H1 (cell line): Measurements from ENCODE around the gene CABP2. TPM values are rescaled to one million over a fixed set of nuclear protein-coding genes. Genes with fewer than 3 reads are reported as not detected.

Experiments
- CTCF ChIA-PET: fragments of 300-600 bp; sonication (Branson Sonifier 250); formaldehyde crosslinking; loops from one replicate; lab custom pipeline; 2021; ENCODE audit not compliant: partially characterized antibody; lab: Charles Lee
- POLR2A ChIA-PET: fragments of 300-600 bp; sonication (Branson Sonifier 250); formaldehyde crosslinking; loops from one replicate; lab custom pipeline; 2021; ENCODE audit warnings: inconsistent platforms; ENCODE audit not compliant: partially characterized antibody; lab: Charles Lee
- DNase-seq, 2 experiments: peaks; one replicate each; pipeline versions ENCODE4 v3.0.0 to v3.0.0-alpha.2; 2010 to 2022; ENCODE audit warnings: low spot score in 2 of 2, low read depth in 1 of 2, mixed read lengths in 1 of 2
- FAIRE-seq: peaks from 2 replicates; lab custom pipeline; 2011; peaks lifted over from hg19 to GRCh38; lab: Jason Lieb, UNC
- H2AFZ ChIP-seq: 2 replicates; pipeline ENCODE4 v1.8.1; 2012; ENCODE audit warnings: low read length, inconsistent platforms
- H2AK5ac ChIP-seq: 2 replicates; pipeline ENCODE4 v1.6.1; 2013; ENCODE audit warnings: low read depth, low read length
- H2BK120ac ChIP-seq: replicated peaks from 2 replicates; pipeline ENCODE3; 2013; ENCODE audit warnings: low read depth, low read length, inconsistent platforms
- H2BK12ac ChIP-seq: 2 replicates; pipeline ENCODE4 v1.6.1; 2013; ENCODE audit warnings: low read depth, low read length
- H2BK15ac ChIP-seq: 2 replicates; pipeline ENCODE4 v1.6.1; 2013; ENCODE audit warnings: low read length
- H2BK20ac ChIP-seq: 2 replicates; pipeline ENCODE4 v1.6.1; 2013; ENCODE audit warnings: low read length
- H2BK5ac ChIP-seq: 2 replicates; pipeline ENCODE4 v1.6.1; 2013; ENCODE audit warnings: low read depth, low read length
- H3K14ac ChIP-seq: 2 replicates; pipeline ENCODE4 v1.6.1; 2013; ENCODE audit warnings: inconsistent platforms; ENCODE audit not compliant: insufficient read length
- H3K18ac ChIP-seq: 2 replicates; pipeline ENCODE4 v1.6.1; 2013; ENCODE audit warnings: low read length; ENCODE audit errors: extremely low read depth
- H3K23ac ChIP-seq: 2 replicates; pipeline ENCODE4 v1.6.1; 2013; ENCODE audit warnings: inconsistent platforms; ENCODE audit not compliant: insufficient read length
- H3K23me2 ChIP-seq: 2 replicates; pipeline ENCODE4 v1.6.1; 2013; ENCODE audit warnings: low read depth, low read length
- H3K27ac ChIP-seq: 2 replicates; pipeline ENCODE4 v1.6.1; 2011; ENCODE audit warnings: low read depth, low read length, inconsistent platforms
- H3K27me3 ChIP-seq, 4 experiments: replicated peaks in 1 of 4; 1 replicate in 1 of 4; 2 replicates in 3 of 4; pipeline versions ENCODE4 v1.6.1 to v1.8.1; 2011 to 2013; ENCODE audit warnings: low read length in 3 of 4, mild to moderate bottlenecking in 3 of 4, inconsistent platforms in 2 of 4, mixed read lengths in 2 of 4, moderate library complexity in 1 of 4; ENCODE audit not compliant: control insufficient read depth in 3 of 4, insufficient read depth in 3 of 4; ENCODE audit errors: extremely low read depth in 1 of 4
- H3K36me3 ChIP-seq, 4 experiments: 2 replicates each; pipeline versions ENCODE4 v1.6.1 to v1.8.1; 2011 to 2013; ENCODE audit warnings: mild to moderate bottlenecking in 4 of 4, low read length in 3 of 4, moderate library complexity in 2 of 4, control low read depth in 1 of 4, inconsistent platforms in 1 of 4; ENCODE audit not compliant: insufficient read depth in 4 of 4, control insufficient read depth in 2 of 4
- H3K4ac ChIP-seq: replicated peaks from 2 replicates; pipeline ENCODE3; 2013; ENCODE audit warnings: low read length, low read depth, mixed read lengths, inconsistent platforms; ENCODE audit not compliant: insufficient read length
- H3K4me1 ChIP-seq, 4 experiments: replicated peaks in 1 of 4; 1 replicate in 1 of 4; 2 replicates in 3 of 4; pipeline versions ENCODE4 v1.6.1 to v1.8.1; 2011 to 2013; ENCODE audit warnings: low read length in 3 of 4, inconsistent platforms in 2 of 4, mixed read lengths in 1 of 4; ENCODE audit not compliant: insufficient read depth in 4 of 4, control insufficient read depth in 3 of 4
- H3K4me2 ChIP-seq, 2 experiments: 2 replicates each; pipeline versions ENCODE4 v1.6.1 to v1.8.1; 2011 to 2013; ENCODE audit warnings: low read depth in 2 of 2, low read length in 2 of 2, control low read depth in 1 of 2, inconsistent platforms in 1 of 2, mild to moderate bottlenecking in 1 of 2; ENCODE audit not compliant: insufficient read depth in 1 of 2
- H3K4me3 ChIP-seq, 4 experiments: fragments of 200-600, 300-600 bp in 1 of 4; sonication (generic), shearing (Covaris generic), sonication (Bioruptor Twin) in 1 of 4; 2 replicates each; pipeline versions ENCODE4 v1.5.1 to v1.8.1; 2011 to 2016; ENCODE audit warnings: low read length in 4 of 4, low read depth in 3 of 4, control low read depth in 2 of 4, inconsistent platforms in 2 of 4, mild to moderate bottlenecking in 2 of 4, mixed read lengths in 1 of 4, moderate library complexity in 1 of 4; ENCODE audit not compliant: insufficient read depth in 2 of 4; ENCODE audit errors: extremely low read depth in 1 of 4
- H3K56ac ChIP-seq: replicated peaks from 2 replicates; pipeline ENCODE3; 2013; ENCODE audit warnings: low read depth, mild to moderate bottlenecking, mixed read lengths, low read length, inconsistent platforms; ENCODE audit not compliant: insufficient read length
- H3K79me1 ChIP-seq: 2 replicates; pipeline ENCODE4 v1.6.1; 2013; ENCODE audit warnings: low read depth, low read length, control low read depth
- H3K79me2 ChIP-seq, 2 experiments: 2 replicates each; pipeline versions ENCODE4 v1.6.1 to v1.8.1; 2012 to 2013; ENCODE audit warnings: low read length in 2 of 2, mild to moderate bottlenecking in 2 of 2, inconsistent platforms in 1 of 2; ENCODE audit not compliant: insufficient read depth in 2 of 2, control insufficient read depth in 1 of 2
- H3K9ac ChIP-seq, 4 experiments: replicated peaks in 1 of 4; 1 replicate in 1 of 4; 2 replicates in 3 of 4; pipeline versions ENCODE4 v1.6.1 to v1.8.1; 2011 to 2013; ENCODE audit warnings: low read depth in 3 of 4, low read length in 3 of 4, control low read depth in 2 of 4, mild to moderate bottlenecking in 2 of 4, moderate library complexity in 2 of 4, inconsistent platforms in 1 of 4; ENCODE audit errors: extremely low read depth in 1 of 4
- H3K9me3 ChIP-seq, 2 experiments: 2 replicates each; pipeline versions ENCODE4 v1.6.1 to v1.8.1; 2012 to 2013; ENCODE audit warnings: mild to moderate bottlenecking in 2 of 2, moderate library complexity in 2 of 2, control low read depth in 1 of 2, inconsistent platforms in 1 of 2, low read depth in 1 of 2, low read length in 1 of 2, mixed read lengths in 1 of 2; ENCODE audit not compliant: insufficient read depth in 2 of 2
- H4K20me1 ChIP-seq, 2 experiments: replicated peaks in 1 of 2; 2 replicates each; pipeline versions ENCODE3 to v1.8.1; 2011 to 2013; ENCODE audit warnings: inconsistent platforms in 2 of 2, low read length in 2 of 2, mild to moderate bottlenecking in 1 of 2; ENCODE audit not compliant: insufficient read depth in 2 of 2, control insufficient read depth in 1 of 2
- H4K5ac ChIP-seq: 2 replicates; pipeline ENCODE4 v1.6.1; 2013; ENCODE audit warnings: low read length, low read depth, mixed read lengths, inconsistent platforms; ENCODE audit not compliant: insufficient read length
- H4K8ac ChIP-seq: 2 replicates; pipeline ENCODE4 v1.8.0; 2013; ENCODE audit warnings: mild to moderate bottlenecking, moderate library complexity, low read length, inconsistent platforms; ENCODE audit not compliant: insufficient read depth; ENCODE audit errors: extremely low read depth
- H4K91ac ChIP-seq: replicated peaks from 2 replicates; pipeline ENCODE3; 2013; ENCODE audit warnings: low read length, mixed read lengths, inconsistent platforms; ENCODE audit not compliant: insufficient read length
- BRCA1 ChIP-seq: IDR thresholded peaks from 2 replicates; pipeline ENCODE4 v1.6.1; 2012; ENCODE audit warnings: low read depth, low read length, improper control_type of control experiment
- CBX8 ChIP-seq: fragments of 300-800, 300-1000 bp; sonication (generic); IDR thresholded peaks from 2 replicates; pipeline ENCODE4 v1.7.1; 2016; ENCODE audit warnings: low read depth, low read length, borderline replicate concordance
- E2F6 ChIP-seq: IDR thresholded peaks from 2 replicates; pipeline ENCODE4 v1.6.1; 2012; ENCODE audit warnings: inconsistent platforms
- GTF2F1 ChIP-seq: IDR thresholded peaks from 2 replicates; pipeline ENCODE4 v1.6.1; 2012; ENCODE audit warnings: low read depth, low read length, improper control_type of control experiment, borderline replicate concordance
- HDAC2 ChIP-seq, 2 experiments: fragments of 300-600 bp in 1 of 2; sonication (generic) in 1 of 2; IDR thresholded peaks; 2 replicates each; pipeline ENCODE4 v1.6.1; 2011 to 2012; ENCODE audit warnings: low read depth in 2 of 2, low read length in 2 of 2, mild to moderate bottlenecking in 2 of 2, moderate library complexity in 2 of 2, borderline replicate concordance in 1 of 2, inconsistent platforms in 1 of 2
- JUND ChIP-seq: IDR thresholded peaks from 2 replicates; pipeline ENCODE4 v1.6.1; 2011; ENCODE audit warnings: mild to moderate bottlenecking, improper control_type of control experiment, low read length
- KDM4A ChIP-seq: IDR thresholded peaks from one replicate; pipeline ENCODE4 v1.7.1; 2012; ENCODE audit warnings: low read depth, mild to moderate bottlenecking, moderate library complexity, low read length, inconsistent platforms; ENCODE audit not compliant: severe bottlenecking
- MAFK ChIP-seq: IDR thresholded peaks from 2 replicates; pipeline ENCODE4 v1.6.1; 2012; ENCODE audit warnings: low read depth, mild to moderate bottlenecking, improper control_type of control experiment, low read length
- POLR2A ChIP-seq, 2 experiments: IDR thresholded peaks; 1 replicate in 1 of 2; 2 replicates in 1 of 2; pipeline ENCODE4 v1.6.1; 2011; ENCODE audit warnings: low read depth in 2 of 2, low read length in 2 of 2, mild to moderate bottlenecking in 2 of 2; ENCODE audit errors: control extremely low read depth in 1 of 2
- POLR2AphosphoS5 ChIP-seq: IDR thresholded peaks from 2 replicates; pipeline ENCODE4 v1.6.1; 2011; ENCODE audit warnings: low read depth, low read length
- RNF2 ChIP-seq: fragments of 200-900, 300-1000 bp; sonication (generic); IDR thresholded peaks from 2 replicates; pipeline ENCODE4 v1.7.1; 2016; ENCODE audit warnings: borderline replicate concordance, low read depth, mild to moderate bottlenecking, antibody characterized with exemption, low read length; ENCODE audit not compliant: poor library complexity, severe bottlenecking; ENCODE audit errors: missing control alignments
- SAP30 ChIP-seq: fragments of 300-600 bp; sonication (generic); IDR thresholded peaks from 2 replicates; pipeline ENCODE4 v1.7.1; 2012; ENCODE audit warnings: low read length, moderate library complexity, mild to moderate bottlenecking, inconsistent platforms; ENCODE audit not compliant: insufficient read depth, insufficient replicate concordance
- YY1 ChIP-seq: IDR thresholded peaks from 2 replicates; pipeline ENCODE4 v1.6.1; 2011; ENCODE audit warnings: low read depth, mild to moderate bottlenecking, low read length
- WGBS, 2 experiments: shearing (Covaris generic) in 1 of 2; methylation state at CpG; one replicate each; pipeline versions ENCODE4 v1.1.6 to v1.1.7; 2013 to 2015; ENCODE audit warnings: low lambda C conversion rate in 2 of 2, mixed read lengths in 2 of 2, inconsistent platforms in 1 of 2, low coverage in 1 of 2, missing lambda C conversion rate in 1 of 2; ENCODE audit not compliant: insufficient replicate concordance in 2 of 2, insufficient coverage in 1 of 2, insufficient read length in 1 of 2; ENCODE audit errors: extremely low coverage in 1 of 2, missing lambda C conversion rate in 1 of 2; 5-methylcytosine and 5-hydroxymethylcytosine counted together
- polyA plus RNA-seq, 7 experiments: library from polyadenylated mRNA; depleted of rRNA in 3 of 7; stranded (reverse) in 5 of 7; unstranded in 2 of 7; fragments of >200 nt in 5 of 7; fragments of 200-250 nt in 2 of 7; gene quantifications; 1 replicate in 5 of 7; 2 replicates in 1 of 7; 4 replicates in 1 of 7; pipeline versions ENCODE4 v1.2.1 to v1.2.3, GENCODE V29; 2011 to 2013; ENCODE audit warnings: missing spikeins in 2 of 7, mixed read lengths in 2 of 7
- total RNA-seq: library from RNA; stranded (reverse); fragmentation: NEBNext Ultra II Directional; extraction: Animal tissue kit (Norgen Biotek cat#: 25700); gene quantifications from 2 replicates; pipeline ENCODE4 v1.2.1, GENCODE V29; 2021

Gene CABP2
- total and polyA plus RNA-seq, 2 of the 8 experiments (the other 6 are each of a cell fraction or from before 2014, with no cell fraction given) = not detected

GRCh38 chr11:67571443-67571842 is 48.2 kb upstream of the CABP2 start:
- Histone ChIP-seq H3K9me3 (peaks cover 0 to 4% of the 10 kb centered on the region in 2 experiments; a peak in 1 of 4 replicates), H3K9ac (no peak overlapping the region), H3K23ac (no peak overlapping the region), H3K14ac (no peak overlapping the region), H3K56ac (no peak overlapping the region), H3K4ac (no peak overlapping the region), H3K27me3 (no peaks in the 10 kb centered on the region; a peak in 1 of 7 replicates), H4K5ac (no peak overlapping the region), H2BK5ac (no peak overlapping the region), H3K4me3 (no peak overlapping the region), H4K91ac (no peak overlapping the region), H4K20me1 (no peaks in the 10 kb centered on the region), H2BK15ac (no peak overlapping the region), H2BK20ac (no peak overlapping the region), H3K79me2 (no peaks in the 10 kb centered on the region), H3K27ac (no peak overlapping the region), H3K79me1 (no peaks in the 10 kb centered on the region), H2AK5ac (no peak overlapping the region), H3K23me2 (no peaks in the 10 kb centered on the region), H2AFZ (no peak overlapping the region), H3K4me1 (no peaks in the 10 kb centered on the region), H3K4me2 (no peak overlapping the region), H3K18ac (no peak overlapping the region), H2BK120ac (no peak overlapping the region), H2BK12ac (no peak overlapping the region), H3K36me3 (no peaks in the 10 kb centered on the region), H4K8ac (no peak overlapping the region)
- POLR2A ChIA-PET = interaction anchor here (1.1 to 3.9 kb wide), 2 partner anchors 11 to 13 kb away, joined by 4 to 35 read pairs; partner anchors contain the start of gene GSTP1
- TF ChIP-seq HDAC2 (IDR thresholded peaks at IDR 0.05; ENCODE audit: borderline replicate concordance in 1 of 2, low read depth in 2 of 2, low read length in 2 of 2) (no peak), RNF2 (no peak), POLR2AphosphoS5 (no peak), E2F6 (no peak), CBX8 (no peak), JUND (no peak), KDM4A (no peak), YY1 (no peak), MAFK (no peak), GTF2F1 (no peak), POLR2A (IDR thresholded peaks at IDR 0.05; ENCODE audit: control extremely low read depth in 1 of 2, low read depth in 2 of 2, low read length in 2 of 2) (no peak), SAP30 (no peak), BRCA1 (no peak)
- FAIRE-seq (no peak), DNase-seq (no peak)
- 82% methylated on average over 6 of the region's 6 CpGs; no CpG with 5 or more reads in 1 of the 2 experiments for WGBS, 2 experiments
- CTCF ChIA-PET = interaction anchor here (1.0 to 10.9 kb wide), 12 partner anchors 10 to 211 kb away, joined by 3 to 97 read pairs (median 5); partner anchors contain the start of gene GSTP1
